HG03457 (cell line): ENCODE measurements around the gene INO80C.
"Not testable (repeated sequence)": the region's sequence is repeated elsewhere in the genome, so short reads cannot be mapped to it uniquely, and the experiment has no call there.

Source experiments
- ATAC-seq: cut with Tn5 transposase; IDR thresholded peaks from one replicate; pipeline ENCODE4 v1.9.1; 2021; ENCODE audit warnings: moderate number of reproducible peaks; ENCODE audit not compliant: unreplicated experiment

INO80C gene

GRCh38 chr18:35489913-35490490 is 7.8 kb downstream of the INO80C start:
- no peak for ATAC-seq

GRCh38 chr18:35489281-35489680 is 8.5 kb downstream of the INO80C start:
- not testable (repeated sequence) for ATAC-seq

GRCh38 chr18:35488396-35488795 is 9.4 kb downstream of the INO80C start:
- not testable (repeated sequence) for ATAC-seq

GRCh38 chr18:35487525-35487924 is 10.2 kb downstream of the INO80C start:
- ATAC-seq: not testable (repeated sequence)

- ATAC-seq: no peak
Measured at GRCh38 chr18:35485852-35486251, 11.9 kb downstream of the INO80C start.

GRCh38 chr18:35484034-35484433 is 13.7 kb downstream of the INO80C start:
- no peak for ATAC-seq

DNA sequence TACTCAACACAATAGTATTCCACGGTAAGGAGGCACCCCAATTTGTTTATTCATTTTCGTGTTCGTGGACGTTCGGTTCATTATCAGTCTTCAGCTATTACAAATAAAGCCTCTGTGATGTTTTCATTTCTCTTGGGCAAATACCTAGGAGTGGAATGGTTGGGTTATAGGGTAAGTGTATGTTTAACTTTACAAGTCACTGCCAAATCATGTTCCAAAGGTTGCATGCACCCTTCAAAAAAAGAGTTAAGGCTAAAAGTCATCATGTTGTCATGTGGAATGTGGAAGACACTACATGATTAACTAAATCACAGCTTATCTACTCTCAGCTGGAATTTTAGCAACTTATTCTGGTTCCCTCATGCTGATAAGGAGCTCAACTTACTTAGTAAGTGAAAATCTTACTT is 15.8 kb downstream of the INO80C start:
- ATAC-seq: no peak

DNA sequence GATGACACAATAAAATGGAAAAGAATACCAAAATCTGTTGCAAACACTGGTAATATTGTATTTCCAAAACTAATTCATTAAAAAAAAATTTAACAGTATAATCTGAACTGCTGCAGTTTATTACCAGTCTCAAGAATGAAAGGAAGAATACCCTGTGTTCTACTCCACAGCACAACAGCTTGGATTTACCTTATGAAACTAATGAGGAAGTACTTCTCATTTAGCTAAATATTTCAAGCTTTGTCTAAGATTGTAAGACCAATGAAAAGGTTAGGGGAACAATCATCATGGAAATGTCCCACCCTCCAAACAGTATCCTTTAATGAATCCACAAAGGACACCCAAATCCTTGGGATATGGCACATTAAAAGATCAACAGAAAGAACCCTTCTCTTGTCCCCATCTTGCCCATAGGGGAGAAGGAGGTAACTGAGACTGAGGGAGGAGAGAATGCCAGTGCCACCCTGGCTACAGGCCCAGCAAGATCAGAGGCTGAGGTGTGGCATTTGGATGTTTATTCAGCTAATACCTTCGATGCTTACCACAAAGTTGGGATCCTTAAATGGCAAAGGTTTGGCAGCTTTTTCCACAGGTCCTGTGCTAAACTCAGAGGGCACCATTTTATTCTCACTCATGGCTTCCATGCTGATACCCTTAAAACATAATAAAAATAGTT is 17.7 kb downstream of the INO80C start:
- no peak for ATAC-seq

- no peak for ATAC-seq
Measured at GRCh38 chr18:35478520-35479435, 19.0 kb downstream of the INO80C start.

- no peak for ATAC-seq
Measured at GRCh38 chr18:35477974-35478373, 19.8 kb downstream of the INO80C start.

GRCh38 chr18:35477497-35477896 is 20.3 kb downstream of the INO80C start:
- ATAC-seq: no peak

DNA sequence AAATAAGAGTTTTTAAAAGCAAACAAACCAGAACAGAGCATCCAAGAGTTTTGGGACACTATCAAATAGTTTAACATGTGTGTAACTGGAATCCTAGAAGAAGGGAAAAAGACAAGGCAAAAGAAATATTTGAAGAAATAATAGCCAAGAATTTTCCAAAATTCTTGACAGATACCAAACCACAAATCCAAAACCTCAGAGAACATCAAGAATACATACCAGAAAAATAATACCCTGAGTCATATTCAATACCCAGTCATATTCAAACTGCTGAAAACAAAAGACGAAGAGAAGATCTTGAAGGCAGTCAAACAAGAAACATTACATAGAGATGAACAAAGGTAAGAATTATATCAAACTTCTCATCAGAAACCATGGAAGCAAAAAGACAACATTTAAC is 22.9 kb downstream of the INO80C start:
- ATAC-seq: no peak

GRCh38 chr18:35473562-35473961 is 24.2 kb downstream of the INO80C start:
- no peak for ATAC-seq

DNA sequence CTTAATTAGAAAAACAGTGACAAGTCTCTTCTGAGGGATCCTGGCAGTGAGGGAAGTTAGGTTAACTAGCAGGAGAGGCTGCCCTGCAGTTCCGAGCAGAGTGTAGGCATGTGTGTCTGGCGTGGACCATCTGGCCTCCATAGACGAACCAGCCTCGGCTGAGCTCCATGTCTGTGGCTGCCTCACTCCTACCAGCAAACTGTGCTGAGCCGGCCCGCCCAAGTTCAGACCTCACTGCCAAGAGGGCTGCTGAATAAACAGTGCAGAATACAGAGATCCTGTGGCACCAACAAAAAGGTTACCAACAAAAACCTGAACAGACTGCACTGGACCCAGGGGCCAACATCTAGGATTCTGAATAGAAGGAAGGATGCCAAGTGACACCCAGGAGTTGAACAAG is 27.3 kb downstream of the INO80C start:
- no peak for ATAC-seq

- no peak for ATAC-seq
Measured at GRCh38 chr18:35469725-35470124, 28.0 kb downstream of the INO80C start.

GRCh38 chr18:35468711-35469110 is 29.0 kb downstream of the INO80C start:
- ATAC-seq: no peak

DNA sequence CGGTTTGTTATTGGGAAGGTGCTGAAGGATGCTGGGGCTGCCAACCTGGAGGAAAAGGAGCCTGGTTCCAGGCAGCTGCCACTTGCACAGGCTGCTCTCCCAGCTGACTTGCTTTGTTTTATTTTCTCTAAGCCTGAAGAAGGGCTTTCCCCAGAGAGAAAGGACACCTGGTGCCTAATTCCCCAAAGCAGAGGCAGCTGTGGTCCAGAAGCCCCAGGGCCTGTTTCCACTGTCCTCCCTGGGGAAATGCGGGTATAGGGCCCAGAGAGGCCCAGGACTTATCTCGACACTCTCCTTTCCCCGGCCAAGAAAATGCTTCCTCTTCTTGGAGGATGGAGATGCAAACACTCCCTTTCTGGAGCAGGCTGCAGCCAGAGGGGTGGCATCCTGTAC is 30.1 kb downstream of the INO80C start:
- peak; percentile 78 for ATAC-seq

- ATAC-seq: no peak
Measured at GRCh38 chr18:35466815-35467623, 30.7 kb downstream of the INO80C start.

- no peak for ATAC-seq
Measured at GRCh38 chr18:35466334-35466733, 31.4 kb downstream of the INO80C start.

DNA sequence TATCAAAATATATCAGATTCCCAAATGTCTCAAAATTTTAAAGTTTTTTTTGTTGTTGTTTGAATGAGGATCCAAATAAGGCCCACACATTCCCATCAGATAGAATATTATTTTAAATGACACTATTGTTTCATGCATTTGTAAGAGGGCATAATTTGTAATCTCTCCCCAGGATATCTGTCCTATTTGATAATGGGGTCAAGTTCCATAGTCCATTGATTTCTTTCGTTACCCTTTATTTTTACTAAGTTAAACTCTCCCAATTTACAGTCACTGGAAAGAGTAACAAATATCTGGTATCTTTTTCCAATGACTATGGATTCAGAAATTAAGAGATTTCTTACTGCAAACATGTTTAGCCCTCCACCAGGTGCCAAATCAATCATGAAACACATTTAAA is 32.4 kb downstream of the INO80C start:
- no peak for ATAC-seq

DNA sequence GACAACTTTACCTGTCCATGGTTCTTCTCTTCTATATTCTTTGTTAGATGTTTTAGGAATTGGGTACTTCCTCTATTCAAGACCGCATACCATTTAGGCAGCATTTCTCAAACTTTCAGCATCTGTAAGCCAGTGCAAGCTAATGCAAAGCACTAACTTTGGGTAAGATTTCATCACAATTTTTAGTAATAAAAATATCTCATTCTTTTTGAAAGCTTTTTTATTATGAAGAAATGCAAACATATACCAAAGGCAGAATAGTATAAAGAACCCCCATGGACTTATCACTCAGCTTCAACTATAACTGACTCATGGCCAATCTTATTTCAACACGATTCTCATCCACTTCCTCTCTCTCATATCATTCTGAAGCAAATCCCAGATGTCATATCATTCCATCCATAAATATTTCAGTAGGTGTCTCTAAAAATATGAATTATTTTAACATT is 32.9 kb downstream of the INO80C start:
- ATAC-seq: no peak
